Fibroblast of pulmonary artery (primary cell): Measurements from ENCODE around the gene EIF4G3.

Experiments used
- DNase-seq: peaks from one replicate; pipeline ENCODE4 v3.0.0-alpha.2; 2010; ENCODE audit warnings: low read depth
- H3K4me3 ChIP-seq: replicated peaks from 2 replicates; pipeline ENCODE4 v1.5.1; 2011; ENCODE audit warnings: low read depth, mild to moderate bottlenecking, control low read depth, low read length, moderate library complexity
- TF ChIP-seq, protein P1 (sequence below): IDR thresholded peaks from 2 replicates; pipeline ENCODE4 v1.5.1; 2011; ENCODE audit warnings: mild to moderate bottlenecking, control low read depth, low read length, inconsistent platforms; ENCODE audit errors: missing control alignments

EIF4G3 gene

GRCh38 chr1:20962576-20963258 lies 214.0 kb downstream of the EIF4G3 start:
- TF ChIP-seq, protein P1, sequence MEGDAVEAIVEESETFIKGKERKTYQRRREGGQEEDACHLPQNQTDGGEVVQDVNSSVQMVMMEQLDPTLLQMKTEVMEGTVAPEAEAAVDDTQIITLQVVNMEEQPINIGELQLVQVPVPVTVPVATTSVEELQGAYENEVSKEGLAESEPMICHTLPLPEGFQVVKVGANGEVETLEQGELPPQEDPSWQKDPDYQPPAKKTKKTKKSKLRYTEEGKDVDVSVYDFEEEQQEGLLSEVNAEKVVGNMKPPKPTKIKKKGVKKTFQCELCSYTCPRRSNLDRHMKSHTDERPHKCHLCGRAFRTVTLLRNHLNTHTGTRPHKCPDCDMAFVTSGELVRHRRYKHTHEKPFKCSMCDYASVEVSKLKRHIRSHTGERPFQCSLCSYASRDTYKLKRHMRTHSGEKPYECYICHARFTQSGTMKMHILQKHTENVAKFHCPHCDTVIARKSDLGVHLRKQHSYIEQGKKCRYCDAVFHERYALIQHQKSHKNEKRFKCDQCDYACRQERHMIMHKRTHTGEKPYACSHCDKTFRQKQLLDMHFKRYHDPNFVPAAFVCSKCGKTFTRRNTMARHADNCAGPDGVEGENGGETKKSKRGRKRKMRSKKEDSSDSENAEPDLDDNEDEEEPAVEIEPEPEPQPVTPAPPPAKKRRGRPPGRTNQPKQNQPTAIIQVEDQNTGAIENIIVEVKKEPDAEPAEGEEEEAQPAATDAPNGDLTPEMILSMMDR: no peak
- DNase-seq: no peak
- H3K4me3 ChIP-seq: no peak overlapping the region

DNA sequence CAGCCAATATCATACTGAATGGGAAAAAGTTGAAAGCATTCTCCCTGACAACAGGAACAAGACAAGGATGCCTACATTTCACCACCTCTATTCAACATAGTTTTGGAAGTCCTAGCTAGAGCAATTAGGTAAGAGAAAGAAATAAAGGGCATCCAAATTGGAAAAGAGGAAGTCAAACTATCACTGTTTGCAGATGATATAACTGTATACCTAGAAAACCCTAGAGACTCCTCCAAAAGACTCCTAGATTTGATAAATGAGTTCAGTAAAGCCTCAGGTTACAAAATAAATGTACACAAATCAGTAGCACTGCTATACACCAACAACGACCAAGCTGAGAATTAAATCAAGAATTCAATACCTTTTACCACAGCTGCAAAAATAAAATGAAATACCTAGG lies 218.3 kb downstream of the EIF4G3 start:
- DNase-seq: no peak
- TF ChIP-seq, protein P1: no peak
- H3K4me3 ChIP-seq: no peak overlapping the region

DNA sequence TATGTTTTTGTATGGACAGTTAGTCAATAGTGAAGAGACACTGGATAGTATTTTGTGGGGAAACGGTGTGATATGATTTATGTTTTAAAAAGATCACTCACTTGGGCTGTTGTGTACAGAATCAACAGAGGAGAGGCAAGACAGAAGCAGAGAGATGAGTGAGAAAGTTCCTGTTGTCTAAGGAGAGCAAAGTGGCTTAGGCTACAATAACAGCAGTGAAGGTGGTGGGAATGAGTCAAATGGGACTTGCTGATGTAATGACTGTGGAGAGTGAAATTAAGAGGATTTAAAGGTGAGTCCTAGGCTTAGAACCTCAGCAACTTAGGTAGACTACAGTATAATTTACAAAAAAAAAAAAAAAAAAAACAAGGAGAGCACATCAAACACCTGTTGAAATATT lies 220.4 kb downstream of the EIF4G3 start:
- DNase-seq: no peak
- TF ChIP-seq, protein P1: no peak
- no peak overlapping the region for H3K4me3 ChIP-seq

- DNase-seq: peak; percentile 40
These were observed 226.0 kb downstream of the EIF4G3 start for GRCh38 chr1:20950679-20951078.

GRCh38 chr1:20949871-20950590 lies 226.7 kb downstream of the EIF4G3 start:
- H3K4me3 ChIP-seq: no peak overlapping the region
- no peak for DNase-seq
- TF ChIP-seq, protein P1: no peak

More at GRCh38 chr1:20950679-20951078, 226.0 kb downstream of the EIF4G3 start:
- no peak overlapping the region for H3K4me3 ChIP-seq
- TF ChIP-seq, protein P1: no peak

GRCh38 chr1:20948101-20948500 lies 228.6 kb downstream of the EIF4G3 start:
- no peak overlapping the region for H3K4me3 ChIP-seq
- TF ChIP-seq, protein P1: no peak
- DNase-seq: no peak
